Transverse colon (tissue), 4 donors: ENCODE data around the gene BANP.

Experiments used
- POLR2AphosphoS5 ChIP-seq, 3 donors: sonication (generic); formaldehyde crosslinking; IDR thresholded peaks; one replicate each; pipeline ENCODE4 v1.6.1; 2016; ENCODE audit warnings: antibody characterized with exemption in 3 of 3
- TF ChIP-seq, protein P1 (sequence below), 5 experiments: fragments of 200-600 bp in 3 of 5; fragments of 450-650 bp in 2 of 5; sonication (generic) in 3 of 5; IDR thresholded peaks; 1 replicate in 2 of 5; 2 replicates in 3 of 5; pipeline ENCODE4 v1.5.1; 2016 to 2017; ENCODE audit warnings: antibody characterized with exemption in 5 of 5, inconsistent platforms in 3 of 5, mild to moderate bottlenecking in 2 of 5, moderate library complexity in 1 of 5

DNA sequence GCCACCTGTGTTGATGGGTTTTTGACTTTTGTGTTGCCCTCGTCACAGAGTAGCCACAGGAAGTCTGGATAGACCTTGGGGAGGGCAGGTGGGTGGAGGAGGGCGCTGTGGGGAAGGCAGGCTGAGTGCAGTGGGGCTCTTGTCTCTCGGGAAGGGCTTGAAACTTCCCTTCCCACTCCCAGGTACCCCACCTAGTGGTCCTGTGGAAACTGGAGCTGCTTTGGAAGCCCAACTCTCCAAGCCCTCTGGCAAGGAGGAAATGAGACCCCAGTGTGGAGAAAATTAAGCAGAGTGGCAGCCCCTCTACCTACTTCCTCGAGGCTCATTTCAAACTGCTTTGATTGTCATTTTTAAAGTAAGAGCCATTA, 24.1 kb upstream of the BANP start:
- TF ChIP-seq, protein P1, sequence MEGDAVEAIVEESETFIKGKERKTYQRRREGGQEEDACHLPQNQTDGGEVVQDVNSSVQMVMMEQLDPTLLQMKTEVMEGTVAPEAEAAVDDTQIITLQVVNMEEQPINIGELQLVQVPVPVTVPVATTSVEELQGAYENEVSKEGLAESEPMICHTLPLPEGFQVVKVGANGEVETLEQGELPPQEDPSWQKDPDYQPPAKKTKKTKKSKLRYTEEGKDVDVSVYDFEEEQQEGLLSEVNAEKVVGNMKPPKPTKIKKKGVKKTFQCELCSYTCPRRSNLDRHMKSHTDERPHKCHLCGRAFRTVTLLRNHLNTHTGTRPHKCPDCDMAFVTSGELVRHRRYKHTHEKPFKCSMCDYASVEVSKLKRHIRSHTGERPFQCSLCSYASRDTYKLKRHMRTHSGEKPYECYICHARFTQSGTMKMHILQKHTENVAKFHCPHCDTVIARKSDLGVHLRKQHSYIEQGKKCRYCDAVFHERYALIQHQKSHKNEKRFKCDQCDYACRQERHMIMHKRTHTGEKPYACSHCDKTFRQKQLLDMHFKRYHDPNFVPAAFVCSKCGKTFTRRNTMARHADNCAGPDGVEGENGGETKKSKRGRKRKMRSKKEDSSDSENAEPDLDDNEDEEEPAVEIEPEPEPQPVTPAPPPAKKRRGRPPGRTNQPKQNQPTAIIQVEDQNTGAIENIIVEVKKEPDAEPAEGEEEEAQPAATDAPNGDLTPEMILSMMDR (IDR thresholded peaks at IDR 0.05) = no peak
- TF ChIP-seq POLR2AphosphoS5 (IDR thresholded peaks at IDR 0.05) = no peak
